NCI-H2107 (cell line): ENCODE results near the gene CD300A.
"Not testable (repeated sequence)": the region's sequence is repeated elsewhere in the genome, so short reads cannot be mapped to it uniquely, and the experiment has no call there.

Source experiments
- DNase-seq: peaks from one replicate; lab custom pipeline; 2025; lab: John Stamatoyannopoulos, UW

The CD300A gene

DNA sequence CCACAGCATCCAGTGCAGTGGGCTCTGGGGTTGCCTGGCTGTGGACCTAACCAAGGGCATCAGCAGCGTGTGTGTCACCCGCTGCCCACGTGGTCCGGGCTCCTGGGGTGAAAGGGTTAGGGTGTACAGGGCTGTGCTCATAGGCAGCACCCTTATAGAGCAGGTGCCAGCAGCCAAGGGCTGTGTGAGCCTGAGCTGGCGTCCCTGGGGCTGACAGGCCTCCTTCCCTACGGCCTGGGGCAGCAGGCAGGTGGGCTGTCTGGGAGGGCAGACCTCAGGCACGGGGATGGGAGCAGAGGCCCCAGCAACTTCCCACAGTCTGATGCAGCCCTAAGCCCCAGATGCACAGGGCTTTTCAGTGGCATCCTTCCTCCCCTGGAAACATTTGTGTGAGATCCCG, 13.9 kb downstream of the CD300A start:
- DNase-seq: no peak

DNA sequence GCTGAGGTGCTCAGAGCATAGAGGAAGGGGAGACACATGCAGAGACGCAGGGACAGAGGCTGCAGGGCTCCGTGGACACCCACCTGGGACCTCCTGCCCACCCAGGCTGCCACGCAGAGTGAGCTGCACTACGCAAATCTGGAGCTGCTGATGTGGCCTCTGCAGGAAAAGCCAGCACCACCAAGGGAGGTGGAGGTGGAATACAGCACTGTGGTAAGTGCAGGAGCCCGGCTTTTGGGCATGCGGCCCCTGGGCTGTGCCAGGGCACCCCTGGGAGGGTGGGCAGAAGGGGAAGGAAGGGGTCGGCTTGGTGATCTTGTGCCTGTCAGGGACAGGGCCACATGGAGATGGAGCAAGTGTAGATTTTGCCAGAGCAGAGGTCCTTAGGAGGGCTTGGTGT, 15.2 kb downstream of the CD300A start:
- no peak for DNase-seq

DNA sequence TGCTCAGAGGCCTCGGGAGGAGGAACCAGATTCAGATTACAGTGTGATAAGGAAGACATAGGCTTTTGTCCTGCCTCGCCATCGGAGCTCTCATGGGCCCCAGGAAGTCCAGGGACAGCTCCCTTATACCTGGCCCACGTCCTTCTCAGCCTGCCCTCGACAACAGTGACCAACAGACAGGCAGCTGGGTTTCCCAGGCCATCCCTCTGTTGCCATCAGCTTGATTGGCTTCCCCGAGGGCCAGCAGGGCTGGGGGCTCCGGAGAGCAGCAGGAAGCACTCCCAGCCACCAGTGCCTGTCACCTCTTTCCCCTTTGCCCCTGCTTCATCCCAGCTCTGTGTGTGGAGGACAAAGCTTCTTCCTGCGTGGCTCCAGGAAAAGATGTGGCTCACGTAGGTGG, 17.6 kb downstream of the CD300A start:
- no peak for DNase-seq

DNA sequence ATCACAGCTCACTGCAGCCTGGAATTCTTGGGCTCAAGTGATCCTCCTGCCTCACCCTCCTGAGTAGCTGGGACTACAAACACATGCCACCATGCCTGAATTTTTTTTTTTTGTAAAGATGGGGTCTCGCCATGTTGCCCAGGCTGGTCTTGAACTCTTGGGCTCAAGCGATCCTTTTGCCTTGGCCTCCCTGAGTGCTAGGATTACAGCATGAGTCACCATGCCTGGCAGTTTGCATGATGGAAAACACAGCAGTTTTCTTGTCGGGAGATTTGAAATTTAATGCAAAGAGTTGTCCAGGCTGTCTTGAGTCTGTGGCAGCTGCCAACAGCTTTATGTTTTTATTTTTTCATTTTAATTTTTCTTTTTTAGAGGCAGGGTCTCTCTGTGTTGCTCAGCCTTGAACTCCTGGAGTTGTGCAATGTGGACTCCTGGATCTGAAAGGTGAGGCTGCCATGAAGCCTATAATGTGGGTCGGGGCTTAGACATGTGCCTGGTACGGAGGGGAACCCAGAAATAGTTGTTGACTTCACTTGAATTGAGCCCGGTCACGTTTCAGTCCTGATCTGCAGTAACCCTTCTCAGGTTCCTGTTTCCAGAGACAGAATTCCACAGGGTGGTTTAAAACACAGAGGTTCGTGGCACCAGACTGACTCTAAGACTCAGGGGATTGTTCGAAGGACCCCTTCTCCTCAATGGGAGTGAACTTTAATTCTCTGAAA, 18.7 kb downstream of the CD300A start:
- DNase-seq: no peak

DNA sequence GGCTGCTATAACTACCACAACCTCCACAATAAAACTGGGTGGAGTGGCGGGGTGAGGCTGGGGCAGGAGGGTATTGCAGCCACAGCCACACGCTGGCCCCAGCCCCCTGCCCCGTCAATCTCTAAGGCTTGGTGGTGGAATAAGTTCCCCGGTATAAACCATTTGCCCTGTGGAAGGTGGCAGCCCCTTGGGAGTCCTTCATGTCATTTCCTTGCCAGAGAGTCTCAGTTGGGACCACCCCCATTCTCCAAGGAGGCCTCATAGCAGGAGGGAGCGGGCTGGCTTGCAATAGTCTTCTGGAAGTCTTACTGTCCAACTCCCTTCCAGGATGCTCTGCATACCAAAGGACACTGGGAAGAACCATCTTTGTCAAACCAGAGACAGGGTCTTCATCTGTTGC, 19.4 kb downstream of the CD300A start:
- DNase-seq: no peak

DNA sequence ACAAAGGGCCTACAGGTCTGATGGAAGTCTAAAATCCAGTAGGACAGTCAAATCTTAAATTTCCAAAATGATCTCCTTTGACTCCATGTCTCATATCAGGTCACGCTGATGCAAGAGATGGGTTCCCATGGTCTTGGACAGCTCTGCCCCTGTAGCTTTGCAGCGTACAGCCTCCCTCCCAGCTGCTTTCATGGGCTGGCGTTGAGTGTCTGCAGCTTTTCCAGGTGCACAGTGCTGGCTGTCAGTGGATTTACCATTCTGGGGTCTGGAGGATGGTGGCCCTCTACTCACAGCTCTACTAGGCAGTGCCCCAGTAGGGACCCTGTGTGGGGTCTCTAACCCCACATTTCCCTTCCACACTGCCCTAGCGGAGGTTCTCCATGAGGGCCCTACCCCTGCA, 21.8 kb downstream of the CD300A start:
- not testable (repeated sequence) for DNase-seq

DNA sequence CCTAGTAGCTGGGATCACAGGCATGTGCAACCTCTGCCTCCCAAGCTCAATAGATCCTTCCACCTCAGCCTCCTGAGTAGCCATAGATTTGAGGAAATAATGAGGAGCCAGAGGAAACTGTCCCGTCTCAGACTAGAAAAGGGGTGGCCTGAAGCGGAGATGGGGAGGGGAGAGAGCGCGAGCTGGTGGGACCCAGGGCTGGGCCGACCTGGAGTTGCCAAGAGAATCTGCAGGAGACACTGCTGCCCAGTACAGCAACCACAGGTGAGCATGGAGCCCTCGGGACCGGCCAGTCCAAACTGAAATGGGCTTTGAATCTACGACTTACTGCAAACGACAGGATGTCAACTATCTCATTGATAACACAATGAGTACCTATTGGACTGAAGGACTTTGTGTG, 24.3 kb downstream of the CD300A start:
- DNase-seq: no peak

DNA sequence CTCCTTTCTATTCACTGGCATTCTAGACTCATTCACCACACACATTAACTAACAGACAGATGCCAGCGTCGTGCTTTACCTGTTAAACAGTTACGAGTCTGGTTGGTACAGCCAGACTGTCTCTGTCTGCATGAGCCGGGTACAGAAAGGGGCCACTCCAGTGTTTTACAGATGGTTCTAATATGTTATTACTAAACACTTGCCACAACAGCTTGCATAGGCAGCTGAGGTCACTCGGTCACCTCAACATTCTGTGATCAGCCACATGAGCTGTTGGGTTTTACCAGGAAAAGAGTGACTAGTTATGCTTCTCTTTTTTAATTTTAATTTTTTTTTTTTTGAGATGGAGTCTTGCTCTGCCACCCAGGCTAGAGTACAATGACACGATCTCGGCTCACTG, 25.2 kb downstream of the CD300A start:
- no peak for DNase-seq

DNA sequence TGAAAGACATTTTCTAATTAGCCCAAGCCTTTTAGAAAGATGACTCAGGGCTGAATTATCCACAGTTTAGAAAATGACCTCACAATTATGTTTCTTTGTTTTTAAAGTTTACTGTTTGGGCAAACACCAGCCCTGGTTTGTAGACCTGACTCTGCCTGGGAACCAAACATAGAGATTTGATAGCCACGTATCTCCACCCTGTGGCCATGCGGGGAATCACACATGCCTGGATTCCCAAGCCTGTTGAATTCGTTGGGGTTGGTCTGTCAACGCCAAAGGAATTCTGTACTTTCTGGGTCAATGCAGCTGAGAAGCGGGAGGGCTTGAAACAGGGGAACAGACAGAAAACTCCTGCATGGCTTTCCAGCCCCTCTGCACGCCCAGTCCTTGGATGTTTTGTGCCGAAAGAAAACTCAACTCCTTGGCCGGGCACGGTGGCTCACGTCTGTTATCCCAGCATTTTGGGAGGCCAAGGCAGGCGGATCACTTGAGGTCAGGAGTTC, 26.9 kb downstream of the CD300A start:
- DNase-seq: no peak

DNA sequence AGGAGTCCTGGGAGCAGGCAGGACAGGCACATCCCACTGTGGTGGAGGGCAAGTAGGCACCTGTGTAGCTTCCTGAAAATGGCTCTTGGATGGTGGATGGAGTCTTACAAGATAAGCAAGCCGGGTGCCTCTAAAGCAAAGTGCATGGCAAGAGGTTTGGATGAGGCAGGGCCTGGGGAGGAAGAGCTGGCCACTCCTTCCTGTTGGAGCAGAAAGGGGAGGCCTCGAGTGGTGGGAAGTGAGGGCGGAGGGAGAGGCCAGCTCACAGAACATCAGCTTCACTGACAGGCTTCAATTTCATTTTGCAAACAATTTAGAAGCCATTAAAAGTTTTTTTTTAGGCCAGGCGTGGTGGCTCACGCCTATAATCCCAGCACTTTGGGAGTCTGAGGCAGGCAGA, 31.0 kb downstream of the CD300A start:
- DNase-seq: no peak

DNA sequence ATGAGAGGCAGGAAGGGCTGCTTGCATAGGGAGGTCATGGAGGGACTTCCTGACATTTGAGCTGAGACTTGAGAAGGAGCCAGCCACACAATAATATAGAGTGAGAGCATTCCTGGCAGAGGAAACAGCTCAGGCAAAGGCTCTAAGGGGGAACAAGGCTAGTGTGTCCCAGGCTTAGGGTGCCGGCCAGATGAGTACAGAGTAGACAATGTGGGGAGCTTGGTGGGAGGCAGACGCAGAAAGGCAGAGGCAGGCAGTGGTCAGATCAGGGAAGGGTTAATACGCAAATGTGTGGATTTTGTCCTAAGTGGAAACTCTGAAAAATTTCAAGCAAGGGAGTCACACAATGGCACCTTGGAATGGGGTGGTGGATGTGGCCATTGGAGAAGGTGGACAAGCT, 33.6 kb downstream of the CD300A start:
- DNase-seq: no peak

DNA sequence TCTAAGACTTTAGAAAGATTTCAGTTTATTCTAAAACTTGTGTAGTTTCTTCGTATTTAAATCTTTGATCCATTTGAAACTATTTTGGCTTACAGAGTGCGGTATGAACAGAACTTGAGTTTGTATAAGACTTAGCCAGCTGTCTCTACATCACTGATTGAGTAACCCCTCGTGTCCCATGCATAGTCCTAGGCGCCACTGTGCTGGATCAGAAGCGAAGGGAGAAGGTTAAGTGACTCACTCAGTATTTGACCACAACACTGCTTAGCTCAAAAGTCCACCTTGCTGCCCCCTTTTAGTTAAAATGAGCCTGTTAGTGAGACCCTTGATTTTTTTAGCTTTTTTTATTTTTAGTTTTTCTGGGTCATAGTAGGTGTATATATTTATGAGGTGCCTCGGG, 36.4 kb downstream of the CD300A start:
- no peak for DNase-seq

DNA sequence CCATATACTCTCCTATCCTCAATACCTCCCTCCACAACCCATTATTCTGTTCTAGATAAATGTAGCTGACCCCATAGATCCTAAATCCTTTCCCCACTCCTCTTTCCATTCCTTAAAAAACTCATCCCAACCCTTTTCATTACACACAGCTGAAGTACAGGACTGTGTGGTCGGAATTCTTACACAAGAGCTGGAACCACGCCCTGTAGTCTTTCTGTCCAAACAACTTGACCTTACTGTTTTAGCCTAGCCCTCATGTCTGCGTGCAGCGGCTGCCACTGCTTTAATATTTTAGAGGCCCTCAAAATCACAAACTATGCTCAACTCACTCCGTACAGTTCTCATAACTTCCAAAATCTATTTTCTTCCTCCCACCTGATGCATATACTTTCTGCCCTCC, 37.5 kb downstream of the CD300A start:
- DNase-seq: not testable (repeated sequence)

DNA sequence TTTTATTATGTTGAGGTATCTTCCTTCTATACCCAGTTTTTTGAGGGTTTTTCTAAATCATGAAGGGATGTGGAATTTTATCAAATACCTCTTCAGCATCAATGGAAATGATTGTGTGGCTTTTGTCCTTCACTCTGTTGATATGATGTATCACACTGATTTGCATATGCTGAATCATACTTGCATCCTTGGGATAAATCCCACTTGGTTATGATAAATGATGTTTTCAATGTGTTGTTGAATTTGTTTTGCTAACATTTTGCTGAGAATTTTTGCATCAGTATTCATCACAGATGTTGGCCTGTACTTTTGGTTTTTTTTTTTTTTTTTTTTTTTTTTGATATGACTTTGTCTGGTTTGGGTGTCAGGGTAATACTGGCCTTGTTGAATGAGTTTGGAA, 41.7 kb downstream of the CD300A start:
- DNase-seq: no peak

DNA sequence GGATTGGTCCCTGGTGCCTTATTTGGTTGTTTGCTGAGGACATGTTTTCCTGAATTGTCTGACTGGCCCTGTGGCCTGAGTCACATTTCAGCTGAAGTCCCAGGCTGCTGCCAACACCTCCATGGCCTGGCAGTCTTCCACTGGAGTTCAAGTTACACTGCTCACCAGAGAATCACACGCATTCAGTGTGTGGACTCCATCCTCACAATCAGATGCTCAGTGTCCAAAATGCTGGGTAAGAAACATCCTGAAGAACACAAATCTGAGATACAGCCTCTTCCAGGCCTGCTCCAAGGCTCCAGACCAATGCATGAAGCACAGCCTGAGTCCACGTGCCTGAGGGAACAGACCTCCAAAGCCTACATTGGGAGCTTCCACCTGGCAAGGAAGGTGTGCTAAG, 45.6 kb downstream of the CD300A start:
- no peak for DNase-seq

DNA sequence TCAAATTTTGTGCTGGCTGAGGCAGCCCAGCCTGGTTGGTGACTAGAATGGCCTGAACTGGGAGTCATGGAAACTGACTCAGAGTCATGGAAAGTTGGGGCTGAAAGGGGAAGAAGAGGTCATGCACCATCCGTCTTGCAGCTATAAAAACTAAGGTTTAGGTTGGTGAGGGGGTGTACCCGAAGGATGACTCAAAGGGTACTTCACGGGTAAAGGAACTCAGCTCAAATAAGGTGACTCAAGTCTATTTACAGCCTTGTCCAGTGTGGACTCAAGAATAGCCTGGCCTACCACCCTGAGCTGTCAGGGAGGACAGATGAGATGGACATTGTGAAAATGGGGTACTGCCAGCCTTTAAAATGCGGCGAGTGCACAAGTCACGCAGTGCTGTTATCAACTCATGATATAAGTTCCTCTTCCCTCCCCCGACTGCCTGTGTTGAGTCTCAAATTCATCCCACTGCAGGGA, 46.2 kb downstream of the CD300A start:
- no peak for DNase-seq

DNA sequence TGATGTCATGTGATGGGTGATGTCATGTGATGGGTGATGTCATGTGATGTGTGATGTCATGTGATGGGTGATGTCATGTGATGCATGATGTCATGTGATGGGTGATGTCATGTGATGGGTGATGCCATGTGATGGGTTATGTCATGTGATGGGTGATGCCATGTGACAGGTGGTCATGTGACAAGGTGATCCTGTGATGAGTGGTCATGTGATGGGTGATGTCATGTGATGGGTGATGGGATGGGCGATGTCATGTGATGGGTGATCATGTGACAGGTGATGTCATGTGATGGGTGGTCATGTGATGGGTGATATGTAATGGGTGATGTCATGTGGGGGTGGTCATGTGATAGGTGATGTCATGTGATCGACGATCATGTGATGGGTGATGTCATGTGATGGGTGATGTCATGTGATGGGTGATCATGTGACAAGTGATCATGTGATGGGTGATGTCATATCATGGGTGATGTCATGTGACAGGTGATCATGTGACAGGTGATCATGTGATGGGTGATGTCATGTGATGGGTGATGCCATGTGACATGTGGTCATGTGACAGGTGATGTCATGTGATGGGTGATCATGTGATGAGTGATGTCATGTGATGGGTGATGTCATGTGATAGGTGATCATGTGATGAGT, 47.7 kb downstream of the CD300A start:
- no peak for DNase-seq

DNA sequence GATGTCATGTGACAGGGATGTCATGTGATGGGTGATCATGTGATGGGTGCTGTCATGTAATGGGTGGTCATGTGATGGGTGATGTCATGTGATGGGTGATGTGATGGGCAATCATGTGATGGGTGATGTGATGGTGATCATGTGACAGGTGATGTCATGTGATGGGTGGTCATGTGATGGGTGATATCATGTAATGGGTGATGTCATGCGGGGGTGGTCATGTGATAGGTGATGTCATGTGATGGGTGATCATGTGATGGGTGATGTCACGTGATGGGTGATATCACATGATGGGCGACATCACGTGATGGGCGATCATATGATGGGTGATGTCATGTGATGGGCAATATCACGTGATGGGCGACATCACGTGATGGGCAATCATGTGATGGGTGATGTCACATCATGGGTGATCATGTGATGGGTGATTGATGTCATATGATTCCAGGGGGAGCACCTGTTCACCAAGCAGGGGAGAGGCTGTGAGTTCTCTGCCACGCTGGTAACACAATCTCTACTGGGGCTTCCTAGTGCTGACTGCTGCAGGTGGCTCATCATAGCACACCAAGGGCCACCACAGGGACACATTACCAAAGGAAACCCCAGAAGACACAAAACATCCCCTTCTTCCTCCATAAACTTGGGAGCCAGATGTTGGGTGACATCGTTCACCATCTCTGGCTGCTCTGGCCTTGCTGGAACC, 48.3 kb downstream of the CD300A start:
- no peak for DNase-seq

DNA sequence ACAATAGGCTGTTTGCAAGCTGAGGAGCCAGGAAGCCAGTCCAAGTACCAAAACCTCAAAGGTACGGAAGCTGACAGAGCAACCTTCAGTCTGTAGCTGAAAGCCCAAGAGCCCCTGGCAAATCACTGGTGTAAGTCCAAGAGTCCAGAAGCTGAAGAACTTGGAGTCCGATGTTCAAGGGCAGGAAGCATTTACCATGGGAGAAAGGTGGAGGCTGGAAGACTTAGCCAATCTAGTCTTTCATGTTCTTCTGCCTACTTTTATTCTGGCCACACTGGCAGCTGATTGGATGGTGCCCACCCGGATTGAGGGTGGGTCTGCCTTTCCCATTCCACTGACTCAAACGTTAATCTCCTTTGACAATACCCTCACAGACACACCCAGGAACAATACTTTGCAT, 49.5 kb downstream of the CD300A start:
- DNase-seq: no peak

DNA sequence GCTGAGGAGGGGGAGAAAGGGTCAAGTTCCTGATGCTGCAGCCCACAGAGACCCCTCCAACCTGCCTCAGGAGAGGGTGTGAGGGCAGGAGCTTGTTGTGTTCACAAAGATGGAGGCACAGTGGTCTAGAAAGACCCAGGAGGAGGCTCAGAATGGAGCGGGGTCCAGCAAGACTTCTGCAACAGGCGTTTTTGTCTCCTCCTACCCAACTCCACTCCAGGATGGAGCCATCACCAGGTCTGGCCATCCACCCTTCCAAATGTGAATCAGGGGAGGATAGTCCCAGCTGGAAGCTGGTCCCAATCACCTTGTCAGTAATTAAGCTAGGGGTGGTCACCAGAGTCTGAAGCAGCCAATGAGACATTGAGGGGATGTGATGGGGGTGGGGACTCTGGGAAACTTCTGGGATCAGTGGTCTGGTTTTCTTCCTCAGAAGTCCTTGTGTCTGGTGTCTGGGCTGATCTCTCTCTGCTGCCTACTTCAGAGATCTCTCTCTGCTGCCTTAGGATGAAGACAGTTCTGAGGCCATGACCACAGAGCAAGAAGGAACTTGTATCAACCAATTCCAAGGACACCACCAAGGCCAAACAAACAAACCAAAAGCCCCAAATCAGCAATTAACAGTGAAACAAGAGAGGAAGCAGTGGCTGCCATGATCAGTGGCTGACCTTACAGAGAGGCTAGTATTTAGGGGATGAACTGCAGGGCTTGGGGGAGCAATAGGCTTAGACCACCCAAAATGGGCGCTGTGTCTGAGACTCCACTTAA, 50.3 kb downstream of the CD300A start:
- DNase-seq: no peak

DNA sequence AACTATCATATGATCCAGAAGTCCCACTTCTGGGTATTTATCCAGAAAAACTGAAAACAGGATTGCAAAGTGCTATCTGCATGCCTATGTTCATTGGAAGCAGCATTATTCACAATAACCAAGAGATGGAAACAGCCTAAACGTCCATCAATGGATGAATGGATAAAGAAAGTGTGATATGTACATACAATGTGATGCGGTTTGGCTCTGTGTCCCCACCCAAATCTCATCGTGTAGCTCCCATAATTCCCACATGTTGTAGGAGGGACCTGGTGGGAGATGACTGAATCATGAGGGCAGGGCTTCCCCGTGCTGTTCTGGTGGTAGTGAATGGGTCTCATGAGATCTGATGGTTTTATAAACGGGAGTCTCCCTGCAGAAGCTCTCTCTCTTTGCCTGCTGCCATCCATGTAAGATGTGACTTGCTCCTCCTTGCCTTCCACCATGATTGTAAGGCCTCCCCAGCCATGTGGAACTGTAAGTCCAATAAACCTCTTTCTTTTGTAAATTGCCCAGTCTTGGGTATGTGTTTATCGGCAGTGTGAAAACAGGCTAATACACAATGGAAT, 52.1 kb downstream of the CD300A start:
- not testable (repeated sequence) for DNase-seq

DNA sequence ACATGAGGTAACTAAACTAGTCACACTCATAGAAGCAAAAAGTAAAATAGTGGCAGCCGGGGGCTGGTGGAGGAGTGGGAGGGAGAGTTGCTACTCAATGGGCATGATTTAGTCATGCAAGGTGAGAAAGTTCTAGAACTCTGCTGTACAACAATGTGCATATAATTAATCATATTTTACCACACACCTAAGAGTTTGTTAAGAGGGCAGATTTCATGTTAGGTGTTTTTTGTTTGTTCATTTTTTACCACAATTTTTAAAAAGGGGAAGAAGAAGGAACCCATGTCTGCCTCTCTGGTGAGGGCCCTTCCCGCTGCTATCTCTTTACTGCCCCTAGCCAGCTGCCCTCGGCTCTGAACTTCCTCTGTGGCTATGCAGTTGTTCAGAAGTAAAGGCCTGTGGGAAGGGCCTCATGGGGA, 53.6 kb downstream of the CD300A start:
- DNase-seq: no peak
